ENCODE results near the gene IFT57.

DNA sequence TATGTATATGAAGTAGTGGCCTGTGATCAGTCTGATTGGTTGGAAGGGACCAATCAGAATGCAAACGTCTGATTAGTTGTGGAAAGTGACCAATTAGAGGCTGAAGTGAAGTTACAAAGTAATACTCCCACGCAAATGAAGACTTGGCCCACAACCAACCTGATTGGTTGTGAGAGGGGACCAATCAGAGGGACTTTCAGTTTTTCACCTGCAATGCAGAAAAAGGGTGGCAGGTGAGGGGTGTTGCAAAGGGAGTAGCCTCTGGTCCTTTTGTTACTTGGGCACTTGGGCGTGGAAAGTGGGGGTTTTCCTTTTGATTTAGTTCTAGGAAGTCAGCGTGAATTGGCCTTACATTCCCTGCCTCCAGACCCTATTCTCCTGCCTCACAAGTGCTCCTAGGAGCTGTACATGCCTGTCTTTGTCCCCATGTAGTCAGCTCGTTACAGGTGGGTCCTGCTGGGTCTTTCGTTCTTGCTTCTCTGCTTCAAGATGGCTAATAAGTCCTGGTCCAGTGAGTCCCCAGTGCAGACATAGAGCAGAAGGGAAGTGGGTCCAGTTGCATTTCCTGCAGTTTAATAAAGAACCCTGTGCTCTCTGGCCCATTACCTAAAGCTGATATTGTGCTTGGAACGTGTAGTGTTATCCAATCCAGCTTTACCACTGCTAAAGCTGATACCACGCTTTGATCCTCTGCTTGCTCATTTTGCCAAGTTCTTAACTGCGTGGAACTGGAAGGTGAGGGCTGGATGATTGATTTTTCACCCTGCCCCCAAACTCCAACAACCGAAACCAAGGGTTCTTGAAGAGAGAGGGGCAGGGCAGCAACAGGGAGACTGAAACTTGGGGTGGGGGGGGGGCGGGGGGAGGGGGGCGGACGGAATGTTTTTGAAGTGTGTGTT is 85.4 kb downstream of the IFT57 start:
- TF ChIP-seq TAF1 (IDR thresholded peaks at IDR 0.05; ENCODE audit: low read depth) = no peak
- TF ChIP-seq, protein P1, sequence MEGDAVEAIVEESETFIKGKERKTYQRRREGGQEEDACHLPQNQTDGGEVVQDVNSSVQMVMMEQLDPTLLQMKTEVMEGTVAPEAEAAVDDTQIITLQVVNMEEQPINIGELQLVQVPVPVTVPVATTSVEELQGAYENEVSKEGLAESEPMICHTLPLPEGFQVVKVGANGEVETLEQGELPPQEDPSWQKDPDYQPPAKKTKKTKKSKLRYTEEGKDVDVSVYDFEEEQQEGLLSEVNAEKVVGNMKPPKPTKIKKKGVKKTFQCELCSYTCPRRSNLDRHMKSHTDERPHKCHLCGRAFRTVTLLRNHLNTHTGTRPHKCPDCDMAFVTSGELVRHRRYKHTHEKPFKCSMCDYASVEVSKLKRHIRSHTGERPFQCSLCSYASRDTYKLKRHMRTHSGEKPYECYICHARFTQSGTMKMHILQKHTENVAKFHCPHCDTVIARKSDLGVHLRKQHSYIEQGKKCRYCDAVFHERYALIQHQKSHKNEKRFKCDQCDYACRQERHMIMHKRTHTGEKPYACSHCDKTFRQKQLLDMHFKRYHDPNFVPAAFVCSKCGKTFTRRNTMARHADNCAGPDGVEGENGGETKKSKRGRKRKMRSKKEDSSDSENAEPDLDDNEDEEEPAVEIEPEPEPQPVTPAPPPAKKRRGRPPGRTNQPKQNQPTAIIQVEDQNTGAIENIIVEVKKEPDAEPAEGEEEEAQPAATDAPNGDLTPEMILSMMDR (IDR thresholded peaks at IDR 0.05; ENCODE audit: poor library complexity, severe bottlenecking) = no peak
- TF ChIP-seq, protein P2, sequence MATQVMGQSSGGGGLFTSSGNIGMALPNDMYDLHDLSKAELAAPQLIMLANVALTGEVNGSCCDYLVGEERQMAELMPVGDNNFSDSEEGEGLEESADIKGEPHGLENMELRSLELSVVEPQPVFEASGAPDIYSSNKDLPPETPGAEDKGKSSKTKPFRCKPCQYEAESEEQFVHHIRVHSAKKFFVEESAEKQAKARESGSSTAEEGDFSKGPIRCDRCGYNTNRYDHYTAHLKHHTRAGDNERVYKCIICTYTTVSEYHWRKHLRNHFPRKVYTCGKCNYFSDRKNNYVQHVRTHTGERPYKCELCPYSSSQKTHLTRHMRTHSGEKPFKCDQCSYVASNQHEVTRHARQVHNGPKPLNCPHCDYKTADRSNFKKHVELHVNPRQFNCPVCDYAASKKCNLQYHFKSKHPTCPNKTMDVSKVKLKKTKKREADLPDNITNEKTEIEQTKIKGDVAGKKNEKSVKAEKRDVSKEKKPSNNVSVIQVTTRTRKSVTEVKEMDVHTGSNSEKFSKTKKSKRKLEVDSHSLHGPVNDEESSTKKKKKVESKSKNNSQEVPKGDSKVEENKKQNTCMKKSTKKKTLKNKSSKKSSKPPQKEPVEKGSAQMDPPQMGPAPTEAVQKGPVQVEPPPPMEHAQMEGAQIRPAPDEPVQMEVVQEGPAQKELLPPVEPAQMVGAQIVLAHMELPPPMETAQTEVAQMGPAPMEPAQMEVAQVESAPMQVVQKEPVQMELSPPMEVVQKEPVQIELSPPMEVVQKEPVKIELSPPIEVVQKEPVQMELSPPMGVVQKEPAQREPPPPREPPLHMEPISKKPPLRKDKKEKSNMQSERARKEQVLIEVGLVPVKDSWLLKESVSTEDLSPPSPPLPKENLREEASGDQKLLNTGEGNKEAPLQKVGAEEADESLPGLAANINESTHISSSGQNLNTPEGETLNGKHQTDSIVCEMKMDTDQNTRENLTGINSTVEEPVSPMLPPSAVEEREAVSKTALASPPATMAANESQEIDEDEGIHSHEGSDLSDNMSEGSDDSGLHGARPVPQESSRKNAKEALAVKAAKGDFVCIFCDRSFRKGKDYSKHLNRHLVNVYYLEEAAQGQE (IDR thresholded peaks at IDR 0.05; ENCODE audit: borderline replicate concordance) = no peak
- no peak for TF ChIP-seq EZH2 (IDR thresholded peaks at IDR 0.05; ENCODE audit: borderline replicate concordance, insufficient read depth, low read length, poor library complexity, severe bottlenecking)
- TF ChIP-seq POLR2AphosphoS5 (IDR thresholded peaks at IDR 0.05) = no peak
- TF ChIP-seq RAD21 (conservative IDR thresholded peaks at IDR 0.05) = no peak
- TF ChIP-seq EP300 (conservative IDR thresholded peaks at IDR 0.05; ENCODE audit: poor library complexity, severe bottlenecking) = no peak
- no peak for TF ChIP-seq MXI1 (conservative IDR thresholded peaks at IDR 0.05; ENCODE audit: poor library complexity, severe bottlenecking)
- TF ChIP-seq SMC3 (conservative IDR thresholded peaks at IDR 0.05; ENCODE audit: poor library complexity) = no peak

All from neural cell (in vitro differentiated cells).